Measurements from ENCODE around the gene RRBP1. TPM values are rescaled to one million over a fixed set of nuclear protein-coding genes. Genes with fewer than 3 reads are reported as not detected.

RRBP1 gene
- total RNA-seq, 3 donors from 2014 or later = 49.8 to 92.4 (median 78.0) TPM

DNA sequence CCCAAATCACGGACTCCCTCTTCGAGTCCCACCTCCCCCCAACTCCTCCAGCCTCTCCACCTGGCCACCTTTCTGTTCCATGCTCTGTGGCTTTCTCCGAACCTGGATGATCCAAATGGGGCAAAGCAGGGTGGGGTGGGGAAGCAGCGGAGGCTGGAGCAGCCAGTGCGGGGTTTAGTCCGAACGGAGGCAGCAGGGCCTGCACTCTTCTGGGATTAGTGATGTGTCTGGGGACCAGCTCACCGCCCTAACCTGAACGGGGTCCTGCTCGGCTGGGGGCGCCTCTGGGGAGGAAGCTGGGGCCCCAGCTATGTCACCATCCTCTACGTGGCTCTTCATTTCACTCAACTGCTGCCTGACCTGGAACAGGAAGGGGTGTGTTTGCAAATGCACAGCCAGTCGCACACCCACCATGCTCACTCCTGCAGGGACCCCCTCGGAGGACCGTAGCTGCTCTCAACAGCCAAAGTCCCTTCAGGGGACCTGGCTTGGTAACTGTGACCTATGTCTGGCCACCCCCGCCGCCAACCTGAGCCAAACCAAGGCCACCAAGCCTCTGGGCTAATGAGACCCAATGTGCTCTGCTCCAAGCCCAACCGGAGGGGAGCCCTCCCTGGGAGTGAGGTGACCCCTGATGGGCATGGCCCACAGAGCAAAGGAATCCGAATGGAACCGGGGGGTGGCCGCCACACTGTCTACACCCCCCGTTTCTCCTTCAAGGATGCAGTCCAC, 65.4 kb downstream of the RRBP1 start:
- H3K4me1 ChIP-seq = peaks cover 0 to 2% of the 10 kb centered on the region in 2 donors
- no peaks in the 10 kb centered on the region for H3K27me3 ChIP-seq
- H3K4me3 ChIP-seq = no peak overlapping the region
- H3K27ac ChIP-seq = peak overlapping the region in 1 of 2 donors; percentile 16
- H3K9me3 ChIP-seq = no peaks in the 10 kb centered on the region
- intact Hi-C loops (cut with DNase I; ENCODE audit: low total_unique reads) = no loop called here
- peak in 1 of 2 donors; percentile 16 for DNase-seq (ENCODE audit: low spot score in 2 of 2)
- H3K36me3 ChIP-seq = no peaks in the 10 kb centered on the region
- TF ChIP-seq, protein P1, sequence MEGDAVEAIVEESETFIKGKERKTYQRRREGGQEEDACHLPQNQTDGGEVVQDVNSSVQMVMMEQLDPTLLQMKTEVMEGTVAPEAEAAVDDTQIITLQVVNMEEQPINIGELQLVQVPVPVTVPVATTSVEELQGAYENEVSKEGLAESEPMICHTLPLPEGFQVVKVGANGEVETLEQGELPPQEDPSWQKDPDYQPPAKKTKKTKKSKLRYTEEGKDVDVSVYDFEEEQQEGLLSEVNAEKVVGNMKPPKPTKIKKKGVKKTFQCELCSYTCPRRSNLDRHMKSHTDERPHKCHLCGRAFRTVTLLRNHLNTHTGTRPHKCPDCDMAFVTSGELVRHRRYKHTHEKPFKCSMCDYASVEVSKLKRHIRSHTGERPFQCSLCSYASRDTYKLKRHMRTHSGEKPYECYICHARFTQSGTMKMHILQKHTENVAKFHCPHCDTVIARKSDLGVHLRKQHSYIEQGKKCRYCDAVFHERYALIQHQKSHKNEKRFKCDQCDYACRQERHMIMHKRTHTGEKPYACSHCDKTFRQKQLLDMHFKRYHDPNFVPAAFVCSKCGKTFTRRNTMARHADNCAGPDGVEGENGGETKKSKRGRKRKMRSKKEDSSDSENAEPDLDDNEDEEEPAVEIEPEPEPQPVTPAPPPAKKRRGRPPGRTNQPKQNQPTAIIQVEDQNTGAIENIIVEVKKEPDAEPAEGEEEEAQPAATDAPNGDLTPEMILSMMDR (IDR thresholded peaks at IDR 0.05) = no peak
- TF ChIP-seq POLR2AphosphoS5 (IDR thresholded peaks at IDR 0.05) = no peak
- no peak for TF ChIP-seq POLR2A (IDR thresholded peaks at IDR 0.05)

DNA sequence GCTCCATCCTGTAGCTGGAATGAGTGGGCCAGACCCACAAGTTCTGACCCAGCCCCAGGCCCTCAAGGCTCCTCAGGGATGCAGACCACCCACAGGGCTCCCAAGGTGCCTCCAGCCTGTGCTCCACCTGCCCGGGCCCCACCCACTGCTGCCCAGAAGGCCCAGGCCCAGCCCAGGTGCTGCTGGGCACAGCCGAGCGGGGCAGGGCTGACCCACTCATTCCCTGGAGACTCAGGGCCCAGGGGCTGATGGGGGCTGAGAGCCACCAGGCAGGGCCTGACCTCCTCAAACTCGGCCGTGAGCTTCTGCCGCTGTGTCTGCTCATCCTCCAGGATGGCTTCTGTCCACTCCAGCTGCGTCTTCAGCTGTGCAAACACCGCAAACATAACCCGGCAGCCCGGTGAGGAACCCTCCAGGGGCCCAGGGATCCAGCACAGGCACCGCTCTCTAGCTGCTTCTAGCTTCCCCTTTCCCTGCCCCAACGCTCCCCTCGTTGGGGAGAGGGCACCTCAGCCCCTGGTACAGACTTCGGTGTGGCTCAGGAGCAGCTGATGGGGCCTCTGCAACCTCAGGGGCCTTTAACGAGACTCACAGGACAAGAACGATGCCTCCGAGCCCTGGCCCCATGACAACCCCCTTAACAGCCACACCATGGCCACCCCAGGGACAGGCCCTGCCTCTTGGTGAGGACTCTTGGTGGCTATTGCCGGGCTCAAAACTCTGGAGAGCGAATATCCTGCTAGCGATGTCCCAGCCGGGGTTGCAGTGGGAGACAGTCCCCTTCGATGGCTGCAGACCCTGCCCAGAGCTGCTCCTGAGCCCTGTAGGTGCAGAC, 66.2 kb downstream of the RRBP1 start:
- Histone ChIP-seq H3K27ac (peak overlapping the region; percentile 13 to 16), H3K4me1 (peaks cover 0 to 4% of the 10 kb centered on the region in 2 donors), H3K36me3 (no peaks in the 10 kb centered on the region), H3K27me3 (no peaks in the 10 kb centered on the region), H3K9me3 (no peaks in the 10 kb centered on the region), H3K4me3 (no peak overlapping the region)
- TF ChIP-seq, protein P1 (IDR thresholded peaks at IDR 0.05) = no peak
- TF ChIP-seq POLR2A (IDR thresholded peaks at IDR 0.05) (no peak), POLR2AphosphoS5 (IDR thresholded peaks at IDR 0.05) (no peak)
- intact Hi-C loops (cut with DNase I; ENCODE audit: low total_unique reads) = no loop called here
- peak in 1 of 2 donors; percentile 16 for DNase-seq (ENCODE audit: low spot score in 2 of 2)

DNA sequence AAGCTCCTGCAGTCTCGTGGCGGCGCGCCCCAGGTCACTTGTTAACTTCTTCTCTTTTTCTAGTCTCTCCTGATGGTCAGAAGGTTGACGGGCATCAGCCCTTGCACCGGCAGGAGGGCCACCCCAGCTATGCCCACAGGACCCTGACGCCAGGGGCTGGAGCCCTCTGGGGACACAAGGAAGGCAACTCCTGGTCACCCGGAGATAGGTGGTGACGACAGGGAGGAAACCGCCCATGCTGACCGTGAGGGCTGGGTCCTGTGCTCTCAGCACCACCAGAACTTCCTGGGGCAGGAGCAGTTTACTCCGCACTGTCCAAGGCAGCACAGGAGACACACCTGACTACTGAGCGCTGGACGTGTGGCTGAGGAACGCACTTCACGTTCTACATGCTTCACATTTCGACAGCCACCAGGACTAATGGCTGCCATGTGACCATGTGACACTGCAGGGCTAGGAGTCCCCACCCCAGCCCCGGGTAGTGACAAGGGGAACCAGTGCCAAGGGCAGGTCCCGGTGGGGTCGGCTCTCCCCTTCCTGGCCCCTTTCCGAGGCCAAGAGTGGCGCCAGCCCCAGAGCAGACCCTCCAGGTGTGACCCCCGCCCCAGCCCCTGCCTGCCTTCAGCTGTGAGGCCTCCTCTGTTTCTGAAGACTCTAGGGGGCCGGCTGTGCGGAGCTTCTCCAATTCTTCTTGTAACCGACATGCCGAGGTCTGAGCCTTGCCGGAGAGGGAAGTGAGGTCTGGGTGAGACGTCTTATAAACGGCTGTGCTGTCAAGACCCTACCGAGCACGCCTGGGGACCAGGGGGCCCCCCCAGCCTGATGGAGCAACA, 67.0 kb downstream of the RRBP1 start:
- Histone ChIP-seq H3K27me3 (no peaks in the 10 kb centered on the region), H3K27ac (peak overlapping the region; percentile 40 to 54), H3K4me3 (no peak overlapping the region), H3K36me3 (no peaks in the 10 kb centered on the region), H3K4me1 (peaks cover 4 to 5% of the 10 kb centered on the region in 2 donors), H3K9me3 (no peaks in the 10 kb centered on the region)
- no peak for TF ChIP-seq POLR2A (IDR thresholded peaks at IDR 0.05)
- intact Hi-C loops (cut with DNase I; ENCODE audit: low total_unique reads) = no loop called here
- peak in 1 of 2 donors; percentile 16 for DNase-seq (ENCODE audit: low spot score in 2 of 2)

DNA sequence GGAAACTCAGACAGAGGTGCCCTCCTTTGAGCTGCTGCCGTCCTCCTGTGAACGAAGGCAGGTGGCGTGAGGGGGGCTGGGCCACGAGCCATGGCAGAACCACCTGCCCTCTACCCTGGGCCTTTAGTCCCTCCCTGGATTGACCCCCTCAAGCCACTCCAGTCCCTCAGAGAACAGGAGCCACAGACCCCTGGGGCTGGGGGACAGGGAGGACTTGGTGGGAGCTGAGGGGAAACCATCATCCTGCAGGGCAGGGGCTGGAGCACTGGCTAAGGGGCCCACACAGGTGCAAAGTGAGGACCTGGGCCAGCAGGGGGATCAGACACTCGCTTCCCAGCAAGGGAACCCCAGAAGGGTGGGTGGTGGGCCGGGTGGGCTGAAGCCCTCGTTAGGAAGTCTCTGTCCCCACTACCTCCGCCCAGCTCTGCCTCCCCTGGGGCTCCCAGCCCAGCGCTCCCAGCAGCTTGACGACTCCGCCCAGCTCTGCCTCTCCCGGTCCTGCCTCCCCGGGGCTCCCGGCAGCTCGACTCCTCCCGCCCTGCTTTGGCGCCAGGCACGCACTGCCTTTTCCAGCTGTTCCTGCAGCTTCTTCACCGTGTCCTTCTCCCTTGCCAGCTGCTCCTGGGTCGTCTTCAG, 67.7 kb downstream of the RRBP1 start:
- H3K4me3 ChIP-seq = no peak overlapping the region
- DNase-seq (ENCODE audit: low spot score in 2 of 2) = peak in 1 of 2 donors; percentile 42

More for the DNA sequence above, 67.7 kb downstream of the RRBP1 start:
- intact Hi-C loops (cut with DNase I; ENCODE audit: low total_unique reads) = no loop called here
- Histone ChIP-seq H3K36me3 (no peaks in the 10 kb centered on the region), H3K27me3 (no peaks in the 10 kb centered on the region), H3K4me1 (peaks cover 4 to 5% of the 10 kb centered on the region in 2 donors), H3K27ac (peak overlapping the region; percentile 45 to 54), H3K9me3 (no peaks in the 10 kb centered on the region)
- TF ChIP-seq, protein P1 (IDR thresholded peaks at IDR 0.05) = no peak
- TF ChIP-seq POLR2AphosphoS5 (IDR thresholded peaks at IDR 0.05) (no peak), POLR2A (IDR thresholded peaks at IDR 0.05) (no peak)

Data from breast epithelium (tissue), 4 donors.